Fibroblast of lung (primary cell): ENCODE results near the gene CITED2. TPM values are rescaled to one million over a fixed set of nuclear protein-coding genes. Genes with fewer than 3 reads are reported as not detected.

Experiments
- DNase-seq, 2 donors: peaks; one replicate each; pipeline versions ENCODE4 v3.0.0 to v3.0.0-alpha.2; 2010; ENCODE audit warnings: low read depth in 2 of 2
- H2AFZ ChIP-seq: 2 replicates; pipeline ENCODE4 v1.5.1; 2012; ENCODE audit warnings: low read length, control low read depth, inconsistent platforms
- H3K27ac ChIP-seq: 2 replicates; pipeline ENCODE4 v1.5.1; 2011; ENCODE audit warnings: low read length, control low read depth; ENCODE audit not compliant: insufficient read depth
- H3K27me3 ChIP-seq: 2 replicates; pipeline ENCODE4 v1.5.1; 2011; ENCODE audit warnings: mild to moderate bottlenecking, low read length; ENCODE audit not compliant: control insufficient read depth, insufficient read depth
- H3K36me3 ChIP-seq: 2 replicates; pipeline ENCODE4 v1.5.1; 2011; ENCODE audit warnings: low read length; ENCODE audit not compliant: control insufficient read depth, insufficient read depth
- H3K4me1 ChIP-seq: 2 replicates; pipeline ENCODE4 v1.5.1; 2011; ENCODE audit warnings: low read length; ENCODE audit not compliant: control insufficient read depth, insufficient read depth; ENCODE audit errors: extremely low read depth
- H3K4me2 ChIP-seq: 2 replicates; pipeline ENCODE4 v1.5.1; 2011; ENCODE audit warnings: low read length, control low read depth; ENCODE audit not compliant: insufficient read depth; ENCODE audit errors: extremely low read depth
- H3K4me3 ChIP-seq, 4 experiments: fragments of 200-600 bp in 1 of 4; sonication (generic) in 1 of 4; replicated peaks in 1 of 4; 2 replicates each; pipeline ENCODE4 v1.5.1; 2011 to 2016; ENCODE audit warnings: low read length in 4 of 4, low read depth in 3 of 4, mild to moderate bottlenecking in 3 of 4, control low read depth in 2 of 4, inconsistent platforms in 1 of 4, mixed read lengths in 1 of 4; ENCODE audit not compliant: insufficient read depth in 1 of 4; ENCODE audit errors: control extremely low read depth in 1 of 4
- H3K79me2 ChIP-seq: 2 replicates; pipeline ENCODE4 v1.5.1; 2012; ENCODE audit warnings: mild to moderate bottlenecking, low read length, inconsistent platforms; ENCODE audit not compliant: control insufficient read depth, insufficient read depth
- H3K9ac ChIP-seq: 2 replicates; pipeline ENCODE4 v1.5.1; 2011; ENCODE audit warnings: mild to moderate bottlenecking, low read length, control low read depth; ENCODE audit not compliant: insufficient read depth
- H3K9me3 ChIP-seq: 2 replicates; pipeline ENCODE4 v1.5.1; 2012; ENCODE audit warnings: low read depth, low read length; ENCODE audit not compliant: control insufficient read depth, insufficient read depth
- H4K20me1 ChIP-seq: 2 replicates; pipeline ENCODE4 v1.5.1; 2011; ENCODE audit warnings: low read length; ENCODE audit not compliant: control insufficient read depth, insufficient read depth; ENCODE audit errors: extremely low read depth
- EZH2 ChIP-seq: IDR thresholded peaks from 2 replicates; pipeline ENCODE4 v1.5.1; 2012; ENCODE audit warnings: low read length, control low read depth, mild to moderate bottlenecking; ENCODE audit errors: missing control alignments
- polyA plus RNA-seq, 2 donors: library from polyadenylated mRNA; depleted of rRNA in 1 of 2; stranded (reverse) in 1 of 2; unstranded in 1 of 2; fragments of >200 nt; gene quantifications; 2 replicates each; pipeline ENCODE4 v1.2.1, GENCODE V29; 2011 to 2012; ENCODE audit warnings: missing spikeins in 1 of 2
- total RNA-seq: library from RNA; depleted of rRNA; stranded (reverse); fragments of >200 nt; gene quantifications from 2 replicates; pipeline ENCODE4 v1.2.1, GENCODE V29; 2014
- TF ChIP-seq, protein P1 (sequence below), 2 donors: IDR thresholded peaks in 1 of 2; conservative IDR thresholded peaks in 1 of 2; 1 replicate in 1 of 2; 2 replicates in 1 of 2; pipeline ENCODE4 v1.5.1; 2011 to 2012; ENCODE audit warnings: low read length in 2 of 2, control low read depth in 1 of 2, inconsistent platforms in 1 of 2, low read depth in 1 of 2, mild to moderate bottlenecking in 1 of 2

The CITED2 gene
- total and polyA plus RNA-seq, 2 donors (not counting 1 experiment from before 2014, with no cell fraction given): 139 to 370 TPM

DNA sequence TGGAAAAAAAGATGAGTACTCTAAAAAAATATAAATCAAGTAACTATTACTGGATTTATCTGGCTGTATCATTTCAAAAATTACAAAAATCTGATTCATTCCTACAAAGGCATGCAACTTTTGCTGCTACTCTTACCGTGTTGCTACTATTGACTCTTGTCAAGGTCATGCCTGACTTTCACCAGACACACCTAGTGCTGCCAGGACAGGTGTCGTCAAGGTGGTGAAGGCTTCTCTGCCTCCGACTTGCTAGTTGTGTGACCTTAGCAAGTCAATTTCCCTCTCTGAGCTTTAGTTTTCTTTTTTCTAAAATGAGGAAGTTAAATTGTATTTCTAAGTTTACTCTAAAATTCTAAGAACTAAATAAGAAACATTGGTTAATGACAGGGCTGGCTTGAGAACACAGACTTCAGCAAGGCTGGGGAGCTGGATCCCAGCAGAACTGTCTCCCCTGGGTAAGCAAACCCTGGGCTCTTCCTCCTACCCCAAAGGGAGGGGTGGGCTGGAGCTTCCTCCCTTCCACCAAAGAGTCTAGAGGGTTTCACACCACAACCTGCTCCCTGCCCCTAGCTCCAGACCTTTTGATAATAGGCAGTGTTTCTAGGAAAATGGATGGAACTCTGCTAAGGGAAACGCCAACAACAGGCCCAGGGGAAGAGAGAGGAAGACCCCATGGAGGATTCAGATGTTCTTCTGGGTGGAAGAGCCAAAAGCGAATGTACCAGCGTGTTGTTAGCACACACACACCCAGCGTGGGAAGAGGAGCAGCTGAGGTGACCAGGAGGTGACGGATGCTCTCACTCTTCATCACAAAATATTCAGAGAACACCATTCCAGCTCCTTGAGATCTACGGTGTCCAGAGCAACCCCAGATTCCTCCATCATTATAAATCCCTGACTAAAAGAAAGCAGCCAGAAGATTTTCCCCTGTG is 47.9 kb upstream of the CITED2 start:
- Histone ChIP-seq H3K27ac (no peak overlapping the region), H3K9me3 (no peaks in the 10 kb centered on the region), H4K20me1 (no peaks in the 10 kb centered on the region), H3K79me2 (no peaks in the 10 kb centered on the region), H3K4me2 (no peak overlapping the region), H3K27me3 (no peaks in the 10 kb centered on the region), H3K4me3 (no peak overlapping the region), H3K4me1 (no peaks in the 10 kb centered on the region), H3K36me3 (no peaks in the 10 kb centered on the region), H2AFZ (no peak overlapping the region), H3K9ac (no peak overlapping the region)
- TF ChIP-seq EZH2: no peak
- TF ChIP-seq, protein P1, sequence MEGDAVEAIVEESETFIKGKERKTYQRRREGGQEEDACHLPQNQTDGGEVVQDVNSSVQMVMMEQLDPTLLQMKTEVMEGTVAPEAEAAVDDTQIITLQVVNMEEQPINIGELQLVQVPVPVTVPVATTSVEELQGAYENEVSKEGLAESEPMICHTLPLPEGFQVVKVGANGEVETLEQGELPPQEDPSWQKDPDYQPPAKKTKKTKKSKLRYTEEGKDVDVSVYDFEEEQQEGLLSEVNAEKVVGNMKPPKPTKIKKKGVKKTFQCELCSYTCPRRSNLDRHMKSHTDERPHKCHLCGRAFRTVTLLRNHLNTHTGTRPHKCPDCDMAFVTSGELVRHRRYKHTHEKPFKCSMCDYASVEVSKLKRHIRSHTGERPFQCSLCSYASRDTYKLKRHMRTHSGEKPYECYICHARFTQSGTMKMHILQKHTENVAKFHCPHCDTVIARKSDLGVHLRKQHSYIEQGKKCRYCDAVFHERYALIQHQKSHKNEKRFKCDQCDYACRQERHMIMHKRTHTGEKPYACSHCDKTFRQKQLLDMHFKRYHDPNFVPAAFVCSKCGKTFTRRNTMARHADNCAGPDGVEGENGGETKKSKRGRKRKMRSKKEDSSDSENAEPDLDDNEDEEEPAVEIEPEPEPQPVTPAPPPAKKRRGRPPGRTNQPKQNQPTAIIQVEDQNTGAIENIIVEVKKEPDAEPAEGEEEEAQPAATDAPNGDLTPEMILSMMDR (conservative IDR thresholded peaks at IDR 0.05 in 1 of 2, IDR thresholded peaks at IDR 0.05 in 1 of 2; ENCODE audit: low read depth in 1 of 2, low read length in 2 of 2): no peak
- DNase-seq: no peak

DNA sequence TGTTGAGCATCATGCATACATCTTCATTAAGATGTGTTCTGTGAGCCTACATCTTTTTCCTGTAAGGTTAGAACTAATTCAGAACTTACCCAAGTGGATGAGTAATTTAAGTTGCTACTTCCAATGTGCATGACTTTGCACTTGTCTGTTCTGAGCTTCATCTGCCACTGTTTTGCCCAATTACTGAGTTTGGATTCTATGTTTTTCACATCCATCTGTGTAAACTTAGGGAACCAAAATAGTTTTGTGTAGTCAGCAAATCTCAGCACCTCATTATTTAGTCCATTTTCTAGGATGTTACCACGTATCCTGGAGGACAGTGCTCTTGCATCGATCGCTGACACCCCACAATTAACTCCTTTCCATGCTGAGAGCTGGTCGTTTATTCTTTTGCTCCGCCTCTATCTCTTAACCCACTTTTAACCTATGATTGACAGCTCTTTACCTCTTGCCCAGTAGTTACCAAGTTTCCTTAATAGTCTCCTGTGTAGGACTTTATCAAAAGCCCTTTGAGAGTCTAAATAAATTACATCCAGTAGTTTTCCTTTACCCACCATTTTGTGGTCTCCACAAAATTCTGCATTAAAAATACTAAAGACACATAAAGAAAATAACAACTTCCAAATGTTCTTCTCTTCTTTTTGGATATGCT is 44.2 kb upstream of the CITED2 start:
- Histone ChIP-seq H3K4me1 (no peaks in the 10 kb centered on the region), H3K4me2 (no peak overlapping the region), H3K9me3 (no peaks in the 10 kb centered on the region), H3K9ac (no peak overlapping the region), H3K27ac (no peak overlapping the region), H3K79me2 (no peaks in the 10 kb centered on the region), H4K20me1 (no peaks in the 10 kb centered on the region), H2AFZ (no peak overlapping the region), H3K27me3 (no peaks in the 10 kb centered on the region), H3K4me3 (no peak overlapping the region), H3K36me3 (no peaks in the 10 kb centered on the region)
- DNase-seq: no peak
- TF ChIP-seq, protein P1 (conservative IDR thresholded peaks at IDR 0.05 in 1 of 2, IDR thresholded peaks at IDR 0.05 in 1 of 2; ENCODE audit: low read depth in 1 of 2, low read length in 2 of 2): no peak

DNA sequence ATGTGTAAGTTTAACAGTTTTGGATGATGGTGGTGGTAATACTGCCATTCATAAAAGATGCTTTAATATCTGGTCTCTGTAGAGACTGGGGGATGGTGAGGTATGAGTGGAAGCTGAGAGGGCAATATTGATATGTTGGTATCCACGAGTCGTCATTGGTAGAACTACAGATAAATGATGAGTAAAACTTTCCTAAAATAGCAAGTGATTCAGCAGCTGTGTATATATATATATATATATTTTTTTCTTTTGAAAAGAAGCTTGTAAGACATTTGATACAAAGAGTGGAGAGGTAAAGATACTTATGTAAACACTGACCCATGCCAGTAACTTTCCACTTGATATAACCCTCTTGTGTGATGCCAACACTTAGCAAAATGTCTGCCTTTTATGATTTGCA is 41.7 kb upstream of the CITED2 start:
- no peak overlapping the region for H3K4me3 ChIP-seq
- H3K4me1 ChIP-seq: no peaks in the 10 kb centered on the region
- H3K27me3 ChIP-seq: no peaks in the 10 kb centered on the region
- H3K27ac ChIP-seq: no peak overlapping the region
- no peak overlapping the region for H2AFZ ChIP-seq
- no peaks in the 10 kb centered on the region for H4K20me1 ChIP-seq
- no peak for TF ChIP-seq EZH2
- TF ChIP-seq, protein P1 (conservative IDR thresholded peaks at IDR 0.05 in 1 of 2, IDR thresholded peaks at IDR 0.05 in 1 of 2; ENCODE audit: low read depth in 1 of 2, low read length in 2 of 2): no peak
- H3K79me2 ChIP-seq: no peaks in the 10 kb centered on the region
- H3K36me3 ChIP-seq: no peaks in the 10 kb centered on the region
- H3K9ac ChIP-seq: no peak overlapping the region
- no peak for DNase-seq
- no peaks in the 10 kb centered on the region for H3K9me3 ChIP-seq
- H3K4me2 ChIP-seq: no peak overlapping the region
